Measurements from ENCODE around the gene TMEM273.
A peak's percentile ranks its signal among the peaks of the same experiment; 100 is the strongest.
"Not testable (repeated sequence)": the region's sequence is repeated elsewhere in the genome, so short reads cannot be mapped to it uniquely, and the experiment has no call there.

The TMEM273 gene

DNA sequence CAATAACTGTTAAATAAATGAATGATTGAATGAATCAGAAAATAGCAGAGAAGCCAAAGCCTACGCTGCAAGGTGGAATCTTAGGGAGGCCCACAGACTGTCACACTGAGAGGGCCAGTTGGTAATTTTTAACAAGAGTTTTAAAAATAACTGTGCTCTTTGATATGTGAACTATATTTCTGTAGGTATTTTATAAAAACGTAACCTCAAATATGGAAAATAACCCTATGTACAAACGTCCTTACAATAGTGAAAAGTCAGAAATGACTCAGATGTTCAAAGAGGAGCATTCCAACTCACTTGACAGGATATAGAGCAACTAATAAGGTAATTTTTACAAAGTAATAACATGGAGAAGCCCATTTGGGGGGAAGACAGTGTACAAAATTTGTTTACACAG, 18.9 kb upstream of the TMEM273 start:
- Histone ChIP-seq H3K36me3 (ENCODE audit: control insufficient read depth in 1 of 2, insufficient read depth in 2 of 2, low read length in 2 of 2) (no peaks in the 10 kb centered on the region), H3K9ac (ENCODE audit: low read depth in 1 of 2, low read length in 2 of 2) (no peak overlapping the region), H3K4me3 (ENCODE audit: low read depth in 1 of 2, low read length in 2 of 2) (no peak overlapping the region), H3K27me3 (ENCODE audit: control insufficient read depth in 1 of 2, insufficient read depth in 2 of 2, low read length in 2 of 2) (no peaks in the 10 kb centered on the region), H3K9me3 (ENCODE audit: control insufficient read depth in 1 of 2, low read length in 2 of 2) (no peaks in the 10 kb centered on the region), H3K27ac (ENCODE audit: low read depth, low read length) (no peak overlapping the region), H3K4me1 (ENCODE audit: control insufficient read depth in 1 of 2, insufficient read depth in 2 of 2, low read length in 2 of 2) (no peaks in the 10 kb centered on the region)

DNA sequence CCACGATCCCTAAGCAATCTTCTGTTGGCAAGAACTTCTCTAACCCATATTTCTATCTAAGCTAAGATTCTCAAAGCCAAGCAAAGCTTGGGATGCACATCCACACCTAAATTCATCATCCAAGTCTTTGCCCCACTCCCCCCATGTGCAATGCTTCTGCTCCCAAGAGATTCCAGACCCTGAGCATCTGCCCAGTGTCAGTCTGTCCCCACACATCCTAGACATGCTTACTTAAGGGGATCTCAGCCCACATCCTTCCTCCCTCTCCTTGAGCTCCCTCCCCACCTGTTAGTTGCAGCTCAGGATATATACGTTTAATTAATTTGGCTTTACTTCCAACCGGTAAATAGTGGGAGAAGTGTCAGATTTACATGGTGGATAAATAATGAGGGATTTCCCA, 17.0 kb upstream of the TMEM273 start:
- Histone ChIP-seq H3K9me3 (ENCODE audit: control insufficient read depth in 1 of 2, low read length in 2 of 2) (no peaks in the 10 kb centered on the region), H3K27me3 (ENCODE audit: control insufficient read depth in 1 of 2, insufficient read depth in 2 of 2, low read length in 2 of 2) (no peaks in the 10 kb centered on the region), H3K4me1 (ENCODE audit: control insufficient read depth in 1 of 2, insufficient read depth in 2 of 2, low read length in 2 of 2) (no peaks in the 10 kb centered on the region), H3K4me3 (ENCODE audit: low read depth in 1 of 2, low read length in 2 of 2) (no peak overlapping the region), H3K9ac (ENCODE audit: low read depth in 1 of 2, low read length in 2 of 2) (no peak overlapping the region), H3K36me3 (ENCODE audit: control insufficient read depth in 1 of 2, insufficient read depth in 2 of 2, low read length in 2 of 2) (no peaks in the 10 kb centered on the region), H3K27ac (ENCODE audit: low read depth, low read length) (no peak overlapping the region)

DNA sequence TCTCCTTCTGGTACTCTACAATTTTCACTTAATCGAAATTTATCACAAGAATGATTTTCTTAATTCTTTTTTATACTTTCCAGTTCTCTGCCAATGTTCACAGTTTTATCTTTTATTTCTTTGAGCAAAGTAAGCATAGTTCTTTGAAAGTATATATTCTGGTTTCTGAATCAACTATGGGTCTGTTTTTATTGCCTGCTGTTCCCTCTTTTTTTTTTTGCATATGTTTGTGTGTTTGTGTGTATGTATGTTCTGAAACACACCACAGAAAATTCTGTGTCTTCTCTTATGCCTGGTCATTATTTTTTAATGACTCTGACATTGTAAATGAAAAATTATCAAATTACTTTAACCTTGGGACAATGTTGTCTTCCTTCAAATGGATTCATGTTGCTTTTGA, 15.9 kb upstream of the TMEM273 start:
- no peaks in the 10 kb centered on the region for H3K27me3 ChIP-seq (ENCODE audit: control insufficient read depth in 1 of 2, insufficient read depth in 2 of 2, low read length in 2 of 2)
- no peaks in the 10 kb centered on the region for H3K36me3 ChIP-seq (ENCODE audit: control insufficient read depth in 1 of 2, insufficient read depth in 2 of 2, low read length in 2 of 2)
- H3K9ac ChIP-seq (ENCODE audit: low read depth in 1 of 2, low read length in 2 of 2) = no peak overlapping the region
- H3K27ac ChIP-seq (ENCODE audit: low read depth, low read length) = no peak overlapping the region
- no peaks in the 10 kb centered on the region for H3K4me1 ChIP-seq (ENCODE audit: control insufficient read depth in 1 of 2, insufficient read depth in 2 of 2, low read length in 2 of 2)
- no peak overlapping the region for H3K4me3 ChIP-seq (ENCODE audit: low read depth in 1 of 2, low read length in 2 of 2)
- H3K9me3 ChIP-seq (ENCODE audit: control insufficient read depth in 1 of 2, low read length in 2 of 2) = no peaks in the 10 kb centered on the region

DNA sequence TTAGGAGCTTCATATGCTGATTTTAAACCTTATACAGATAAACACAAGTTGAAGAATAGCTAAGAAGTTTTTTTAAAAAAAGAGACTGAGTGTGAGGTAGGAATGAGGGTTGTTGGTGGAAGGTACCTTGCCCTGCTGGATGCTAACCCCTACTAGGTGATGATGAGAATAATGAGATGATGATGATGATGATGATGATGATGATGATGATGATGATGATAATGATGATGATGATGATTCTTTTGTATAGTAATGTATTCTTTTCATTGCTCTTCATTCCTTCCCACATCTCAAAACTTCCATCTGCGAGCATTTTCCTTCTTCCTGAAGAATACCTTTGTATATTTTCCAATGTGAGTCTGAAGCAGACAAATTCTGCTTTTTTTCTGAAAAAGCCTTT, 14.1 kb upstream of the TMEM273 start:
- Histone ChIP-seq H3K27ac (ENCODE audit: low read depth, low read length) (no peak overlapping the region), H3K4me1 (ENCODE audit: control insufficient read depth in 1 of 2, insufficient read depth in 2 of 2, low read length in 2 of 2) (no peaks in the 10 kb centered on the region), H3K9me3 (ENCODE audit: control insufficient read depth in 1 of 2, low read length in 2 of 2) (no peaks in the 10 kb centered on the region), H3K36me3 (ENCODE audit: control insufficient read depth in 1 of 2, insufficient read depth in 2 of 2, low read length in 2 of 2) (no peaks in the 10 kb centered on the region), H3K9ac (ENCODE audit: low read depth in 1 of 2, low read length in 2 of 2) (no peak overlapping the region), H3K4me3 (ENCODE audit: low read depth in 1 of 2, low read length in 2 of 2) (no peak overlapping the region), H3K27me3 (ENCODE audit: control insufficient read depth in 1 of 2, insufficient read depth in 2 of 2, low read length in 2 of 2) (no peaks in the 10 kb centered on the region)

DNA sequence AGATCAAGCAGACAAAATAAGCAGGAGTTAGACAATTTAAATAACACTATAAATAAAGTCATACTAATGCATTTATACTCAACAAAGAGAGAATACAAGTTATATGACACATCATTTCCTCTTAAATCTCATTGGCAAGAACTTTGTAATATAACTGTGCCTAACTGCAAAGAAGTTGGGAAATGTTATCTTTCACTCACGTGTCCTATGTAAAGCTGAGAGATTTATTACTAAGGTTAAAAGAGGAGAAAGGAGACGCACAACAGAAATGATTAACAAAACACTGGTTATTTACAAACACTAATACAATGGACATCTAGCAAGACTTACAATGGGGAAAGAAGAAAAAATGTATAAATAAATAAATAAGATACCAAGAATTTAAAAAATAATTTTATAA, 12.7 kb upstream of the TMEM273 start:
- no peaks in the 10 kb centered on the region for H3K9me3 ChIP-seq (ENCODE audit: control insufficient read depth in 1 of 2, low read length in 2 of 2)
- H3K27me3 ChIP-seq (ENCODE audit: control insufficient read depth in 1 of 2, insufficient read depth in 2 of 2, low read length in 2 of 2) = no peaks in the 10 kb centered on the region
- no peak overlapping the region for H3K4me3 ChIP-seq (ENCODE audit: low read depth in 1 of 2, low read length in 2 of 2)
- H3K9ac ChIP-seq (ENCODE audit: low read depth in 1 of 2, low read length in 2 of 2) = no peak overlapping the region
- no peak overlapping the region for H3K27ac ChIP-seq (ENCODE audit: low read depth, low read length)
- no peaks in the 10 kb centered on the region for H3K36me3 ChIP-seq (ENCODE audit: control insufficient read depth in 1 of 2, insufficient read depth in 2 of 2, low read length in 2 of 2)
- H3K4me1 ChIP-seq (ENCODE audit: control insufficient read depth in 1 of 2, insufficient read depth in 2 of 2, low read length in 2 of 2) = no peaks in the 10 kb centered on the region

DNA sequence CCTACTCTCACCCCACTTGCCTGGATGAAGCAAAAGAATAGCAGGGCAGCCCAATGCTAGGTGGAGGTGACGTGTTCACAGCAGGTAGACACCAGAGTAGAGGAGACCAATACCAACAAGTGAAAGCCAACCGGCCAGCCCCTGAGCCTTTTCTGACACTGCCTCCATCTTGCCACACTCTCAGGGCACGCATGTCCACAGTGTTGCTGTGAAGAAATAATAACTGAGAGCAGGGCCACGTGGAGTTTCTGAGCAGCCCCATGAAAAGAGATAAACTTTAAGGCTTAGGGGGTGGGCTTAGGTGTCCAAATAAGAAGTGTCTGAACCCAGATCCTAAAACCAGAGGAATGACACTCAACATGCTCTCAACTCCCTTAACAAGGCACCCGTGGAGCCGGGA, 9.0 kb upstream of the TMEM273 start:
- H3K36me3 ChIP-seq (ENCODE audit: control insufficient read depth in 1 of 2, insufficient read depth in 2 of 2, low read length in 2 of 2) = no peaks in the 10 kb centered on the region
- no peaks in the 10 kb centered on the region for H3K27me3 ChIP-seq (ENCODE audit: control insufficient read depth in 1 of 2, insufficient read depth in 2 of 2, low read length in 2 of 2)
- H3K4me1 ChIP-seq (ENCODE audit: control insufficient read depth in 1 of 2, insufficient read depth in 2 of 2, low read length in 2 of 2) = no peaks in the 10 kb centered on the region
- H3K27ac ChIP-seq (ENCODE audit: low read depth, low read length) = no peak overlapping the region
- no peak overlapping the region for H3K4me3 ChIP-seq (ENCODE audit: low read depth in 1 of 2, low read length in 2 of 2)
- no peaks in the 10 kb centered on the region for H3K9me3 ChIP-seq (ENCODE audit: control insufficient read depth in 1 of 2, low read length in 2 of 2)
- no peak overlapping the region for H3K9ac ChIP-seq (ENCODE audit: low read depth in 1 of 2, low read length in 2 of 2)

DNA sequence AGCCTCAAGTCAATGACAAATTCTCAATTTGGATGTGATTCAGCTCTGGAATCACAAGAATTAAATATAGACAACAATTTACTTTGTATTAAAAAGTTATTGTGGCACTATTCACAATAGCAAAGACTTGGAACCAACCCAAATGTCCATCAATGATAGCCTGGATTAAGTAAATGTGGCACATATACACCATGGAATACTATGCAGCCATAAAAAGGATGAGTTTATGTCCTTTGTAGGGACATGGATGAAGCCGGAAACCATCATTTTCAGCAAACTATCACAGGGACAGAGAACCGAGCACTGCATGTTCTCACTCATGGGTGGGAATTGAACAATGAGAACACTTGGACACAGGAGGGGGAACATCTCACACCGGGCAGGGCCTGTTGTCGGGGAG, 7.7 kb upstream of the TMEM273 start:
- H3K4me1 ChIP-seq (ENCODE audit: control insufficient read depth in 1 of 2, insufficient read depth in 2 of 2, low read length in 2 of 2) = not testable (repeated sequence)

DNA sequence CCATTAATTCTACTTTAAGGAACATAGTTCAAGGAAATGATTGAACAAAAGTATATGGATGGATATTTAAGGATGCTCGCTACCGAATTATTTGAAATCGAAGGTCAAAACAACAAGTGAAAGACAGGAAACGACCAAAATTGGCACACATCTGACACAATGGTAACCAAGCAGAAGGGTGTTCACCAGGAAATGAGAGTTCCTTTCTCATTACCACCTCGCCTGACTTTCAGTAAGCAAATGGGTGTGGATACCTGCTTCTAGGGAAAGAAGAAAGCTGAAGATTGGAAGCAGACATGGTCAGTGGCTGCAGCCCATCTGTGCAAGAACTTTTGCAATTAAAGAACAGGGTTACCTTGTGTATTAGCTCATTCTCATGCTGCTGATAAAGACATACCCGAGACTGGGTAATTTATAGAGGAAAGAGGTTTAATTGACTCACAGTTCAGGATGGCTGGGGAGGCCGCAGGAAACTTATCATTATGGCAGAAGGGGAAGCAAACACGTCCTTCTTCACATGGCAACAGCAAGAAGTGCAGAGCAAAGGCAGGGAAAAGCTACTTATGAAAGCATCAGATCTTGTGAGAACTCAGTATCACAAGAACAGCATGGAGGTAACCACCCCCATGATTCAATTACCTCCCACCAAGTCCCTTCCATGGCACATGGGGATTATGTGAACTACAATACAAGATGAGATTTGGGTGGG, 6.2 kb upstream of the TMEM273 start:
- Histone ChIP-seq H3K4me1 (ENCODE audit: control insufficient read depth in 1 of 2, insufficient read depth in 2 of 2, low read length in 2 of 2) (peaks cover 3 to 8% of the 10 kb centered on the region in 2 donors), H3K4me3 (ENCODE audit: low read depth in 1 of 2, low read length in 2 of 2) (no peak overlapping the region), H3K27ac (ENCODE audit: low read depth, low read length) (no peak overlapping the region), H3K36me3 (ENCODE audit: control insufficient read depth in 1 of 2, insufficient read depth in 2 of 2, low read length in 2 of 2) (no peaks in the 10 kb centered on the region), H3K27me3 (ENCODE audit: control insufficient read depth in 1 of 2, insufficient read depth in 2 of 2, low read length in 2 of 2) (no peaks in the 10 kb centered on the region), H3K9ac (ENCODE audit: low read depth in 1 of 2, low read length in 2 of 2) (no peak overlapping the region), H3K9me3 (ENCODE audit: control insufficient read depth in 1 of 2, low read length in 2 of 2) (no peaks in the 10 kb centered on the region)

More for the DNA sequence above, 7.7 kb upstream of the TMEM273 start:
- not testable (repeated sequence) for H3K36me3 ChIP-seq (ENCODE audit: control insufficient read depth in 1 of 2, insufficient read depth in 2 of 2, low read length in 2 of 2); H3K9ac ChIP-seq (ENCODE audit: low read depth in 1 of 2, low read length in 2 of 2); H3K27ac ChIP-seq (ENCODE audit: low read depth, low read length); H3K4me3 ChIP-seq (ENCODE audit: low read depth in 1 of 2, low read length in 2 of 2); H3K27me3 ChIP-seq (ENCODE audit: control insufficient read depth in 1 of 2, insufficient read depth in 2 of 2, low read length in 2 of 2); H3K9me3 ChIP-seq (ENCODE audit: control insufficient read depth in 1 of 2, low read length in 2 of 2)

DNA sequence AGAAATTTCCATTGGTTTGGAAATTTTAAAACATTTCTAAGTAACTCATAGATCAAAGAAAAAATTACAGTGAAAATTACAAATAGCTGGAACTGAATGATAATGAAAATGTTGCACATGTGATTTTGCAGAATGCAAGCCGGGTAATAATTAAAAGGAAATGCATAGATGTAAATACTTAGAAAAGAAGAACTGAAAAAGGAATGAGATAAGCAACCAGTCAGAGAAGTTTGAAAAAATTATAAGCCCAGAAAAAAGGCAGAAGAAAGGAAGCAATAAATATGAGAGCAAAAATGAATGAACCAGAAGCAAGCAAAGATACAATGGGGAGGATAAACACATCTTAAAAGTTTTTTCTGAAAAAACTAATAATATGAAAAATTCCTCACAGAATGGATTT, 3.2 kb upstream of the TMEM273 start:
- Histone ChIP-seq H3K27me3 (ENCODE audit: control insufficient read depth in 1 of 2, insufficient read depth in 2 of 2, low read length in 2 of 2) (no peaks in the 10 kb centered on the region), H3K9me3 (ENCODE audit: control insufficient read depth in 1 of 2, low read length in 2 of 2) (no peaks in the 10 kb centered on the region), H3K27ac (ENCODE audit: low read depth, low read length) (no peak overlapping the region), H3K4me3 (ENCODE audit: low read depth in 1 of 2, low read length in 2 of 2) (no peak overlapping the region), H3K9ac (ENCODE audit: low read depth in 1 of 2, low read length in 2 of 2) (no peak overlapping the region), H3K36me3 (ENCODE audit: control insufficient read depth in 1 of 2, insufficient read depth in 2 of 2, low read length in 2 of 2) (no peaks in the 10 kb centered on the region), H3K4me1 (ENCODE audit: control insufficient read depth in 1 of 2, insufficient read depth in 2 of 2, low read length in 2 of 2) (peaks cover 9 to 16% of the 10 kb centered on the region in 2 donors)

DNA sequence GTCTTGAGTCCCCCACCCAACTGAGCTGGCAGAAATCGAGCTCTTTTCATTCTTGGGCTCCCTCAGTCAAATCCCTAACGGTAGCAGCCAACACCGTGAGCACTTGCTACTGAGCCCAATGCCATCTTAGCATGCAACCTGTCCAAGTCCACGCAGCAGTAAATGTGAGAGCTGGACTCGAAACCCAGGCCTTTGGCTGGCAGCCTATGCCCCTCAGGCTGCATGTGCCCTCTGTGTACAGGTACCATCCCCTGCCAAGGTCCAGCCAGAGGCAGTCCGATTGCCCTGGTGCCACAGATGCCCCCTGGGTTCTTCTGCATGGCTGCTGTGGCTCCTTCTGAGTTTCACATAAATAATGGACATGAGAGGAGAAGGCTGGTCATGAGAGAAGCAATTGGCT, 1.2 kb upstream of the TMEM273 start:
- no peak overlapping the region for H3K27ac ChIP-seq (ENCODE audit: low read depth, low read length)
- H3K9ac ChIP-seq (ENCODE audit: low read depth in 1 of 2, low read length in 2 of 2) = no peak overlapping the region
- H3K36me3 ChIP-seq (ENCODE audit: control insufficient read depth in 1 of 2, insufficient read depth in 2 of 2, low read length in 2 of 2) = no peaks in the 10 kb centered on the region
- H3K9me3 ChIP-seq (ENCODE audit: control insufficient read depth in 1 of 2, low read length in 2 of 2) = no peaks in the 10 kb centered on the region
- H3K27me3 ChIP-seq (ENCODE audit: control insufficient read depth in 1 of 2, insufficient read depth in 2 of 2, low read length in 2 of 2) = no peaks in the 10 kb centered on the region
- H3K4me1 ChIP-seq (ENCODE audit: control insufficient read depth in 1 of 2, insufficient read depth in 2 of 2, low read length in 2 of 2) = peaks cover 9 to 16% of the 10 kb centered on the region in 2 donors
- H3K4me3 ChIP-seq (ENCODE audit: low read depth in 1 of 2, low read length in 2 of 2) = no peak overlapping the region

DNA sequence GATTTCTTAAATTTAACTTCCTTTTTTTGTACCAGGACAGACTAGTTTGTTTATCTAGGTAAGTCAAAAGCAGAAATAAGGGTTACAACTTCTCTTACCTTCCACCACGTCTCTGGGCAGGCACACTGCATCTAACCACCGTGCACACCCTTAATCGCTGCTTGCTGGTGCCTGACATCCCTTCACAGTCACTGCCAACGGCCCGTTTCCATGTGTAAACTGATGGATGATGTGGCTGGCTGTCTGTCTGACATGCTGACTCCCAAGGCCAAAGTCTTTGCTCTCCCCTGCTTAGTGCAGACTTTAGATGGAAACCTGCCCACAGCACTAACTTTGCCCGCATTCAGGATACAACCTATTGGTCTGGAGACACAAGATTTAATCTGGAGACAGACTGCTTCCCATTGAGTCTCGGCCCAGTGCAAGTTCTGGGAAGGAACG, 1.1 kb downstream of the TMEM273 start:
- Histone ChIP-seq H3K9me3 (ENCODE audit: control insufficient read depth in 1 of 2, low read length in 2 of 2) (no peaks in the 10 kb centered on the region), H3K9ac (ENCODE audit: low read depth in 1 of 2, low read length in 2 of 2) (peak overlapping the region in 1 of 2 donors; percentile 15), H3K36me3 (ENCODE audit: control insufficient read depth in 1 of 2, insufficient read depth in 2 of 2, low read length in 2 of 2) (no peaks in the 10 kb centered on the region), H3K4me1 (ENCODE audit: control insufficient read depth in 1 of 2, insufficient read depth in 2 of 2, low read length in 2 of 2) (peaks cover 9 to 16% of the 10 kb centered on the region in 2 donors), H3K27ac (ENCODE audit: low read depth, low read length) (no peak overlapping the region), H3K27me3 (ENCODE audit: control insufficient read depth in 1 of 2, insufficient read depth in 2 of 2, low read length in 2 of 2) (no peaks in the 10 kb centered on the region), H3K4me3 (ENCODE audit: low read depth in 1 of 2, low read length in 2 of 2) (peak overlapping the region; percentile 50 to 57)
